ENCODE data around the gene STAT1.

STAT1 gene

DNA sequence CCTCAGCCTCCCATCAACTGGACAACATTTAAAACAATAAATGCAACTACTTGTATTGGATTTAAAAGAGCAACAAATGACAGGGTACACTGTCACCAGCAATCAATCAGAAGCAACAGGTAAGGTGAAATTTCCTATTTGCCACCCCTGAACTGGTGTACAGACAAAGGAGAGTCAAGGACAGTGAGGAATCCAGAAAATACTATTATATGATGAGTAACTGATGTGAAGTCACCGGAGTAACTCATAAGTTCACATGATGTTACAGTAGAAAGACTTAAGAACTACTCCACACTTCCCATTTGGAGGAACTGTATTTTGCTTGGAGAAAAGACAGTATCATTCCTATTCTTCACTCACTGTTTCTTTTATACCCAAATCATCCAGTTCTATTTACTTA lies 4.1 kb upstream of the STAT1 start:
- TF ChIP-seq CTCF (IDR thresholded peaks at IDR 0.05): no peak
- peaks cover 0 to 23% (median 9%) of the 10 kb centered on the region in 4 donors for H3K4me1 ChIP-seq
- intact Hi-C loops (cut with DNase I; ENCODE audit: low total_unique reads): no loop called here
- H3K36me3 ChIP-seq: no peaks in the 10 kb centered on the region
- H3K27ac ChIP-seq: no peak overlapping the region
- H3K9me3 ChIP-seq: no peaks in the 10 kb centered on the region
- no peak for DNase-seq
- no peak overlapping the region for H3K4me3 ChIP-seq
- H3K27me3 ChIP-seq: no peaks in the 10 kb centered on the region

GRCh38 chr2:191015831-191016230 lies 1.9 kb upstream of the STAT1 start:
- TF ChIP-seq CTCF (IDR thresholded peaks at IDR 0.05): no peak
- DNase-seq: no peak
- Histone ChIP-seq H3K27ac (no peak overlapping the region), H3K4me1 (peaks cover 0 to 36% (median 16%) of the 10 kb centered on the region in 4 donors), H3K36me3 (no peaks in the 10 kb centered on the region), H3K4me3 (no peak overlapping the region), H3K27me3 (no peaks in the 10 kb centered on the region), H3K9me3 (no peaks in the 10 kb centered on the region)
- intact Hi-C loops (cut with DNase I; ENCODE audit: low total_unique reads): no loop called here

- TF ChIP-seq CTCF (IDR thresholded peaks at IDR 0.05): no peak
- peak overlapping the region in 1 of 2 donors; percentile 83 for H3K27ac ChIP-seq
- H3K27me3 ChIP-seq: no peaks in the 10 kb centered on the region
- H3K36me3 ChIP-seq: no peaks in the 10 kb centered on the region
- intact Hi-C loops (cut with DNase I; ENCODE audit: low total_unique reads): no loop called here
- H3K9me3 ChIP-seq: no peaks in the 10 kb centered on the region
- peaks cover 0 to 38% (median 16%) of the 10 kb centered on the region in 4 donors for H3K4me1 ChIP-seq
- DNase-seq: no peak
- H3K4me3 ChIP-seq: no peak overlapping the region
These were observed 1.3 kb upstream of the STAT1 start for GRCh38 chr2:191015239-191015638.

DNA sequence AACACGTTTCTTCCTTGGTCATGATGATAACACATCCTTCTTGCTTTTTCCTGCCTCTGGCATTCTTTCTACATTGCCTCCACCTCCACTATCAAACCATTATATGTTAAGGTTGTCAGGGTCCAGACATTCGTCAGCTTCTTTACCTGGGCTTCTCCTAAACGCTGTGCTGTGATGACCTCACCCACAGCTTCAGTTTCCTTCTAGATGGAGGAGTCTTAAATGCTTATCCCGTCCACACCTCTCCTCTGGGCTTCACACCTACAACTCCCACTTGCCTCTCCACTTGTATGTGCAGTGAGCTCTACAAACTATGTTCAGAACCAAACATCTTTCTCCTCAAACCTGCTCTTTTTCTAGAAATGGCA lies 666 bp upstream of the STAT1 start:
- Histone ChIP-seq H3K36me3 (peaks cover 0 to 3% (median 0%) of the 10 kb centered on the region in 3 donors), H3K4me3 (peak overlapping the region; percentile 73), H3K27me3 (no peaks in the 10 kb centered on the region), H3K27ac (peak overlapping the region; percentile 83 to 87), H3K9me3 (no peaks in the 10 kb centered on the region), H3K4me1 (peaks cover 0 to 34% (median 16%) of the 10 kb centered on the region in 4 donors)
- TF ChIP-seq CTCF (IDR thresholded peaks at IDR 0.05): no peak
- no peak for DNase-seq
- intact Hi-C loops (cut with DNase I; ENCODE audit: low total_unique reads): loop anchor here (5.0 kb wide), 1 partner anchor 162 kb away; no protein-coding TSS in a partner anchor

GRCh38 chr2:191013682-191013931 lies 364 bp downstream of the STAT1 start:
- Histone ChIP-seq H3K27me3 (no peaks in the 10 kb centered on the region), H3K27ac (peak overlapping the region; percentile 83 to 87), H3K36me3 (peaks cover 0 to 10% (median 0%) of the 10 kb centered on the region in 3 donors), H3K4me1 (peaks cover 0 to 33% (median 16%) of the 10 kb centered on the region in 4 donors), H3K4me3 (peak overlapping the region; percentile 73), H3K9me3 (no peaks in the 10 kb centered on the region)
- DNase-seq: no peak
- no peak for TF ChIP-seq CTCF (IDR thresholded peaks at IDR 0.05)
- intact Hi-C loops (cut with DNase I; ENCODE audit: low total_unique reads): loop anchor here (5.0 kb wide), 1 partner anchor 161 kb away; no protein-coding TSS in a partner anchor

All from tibial artery (tissue), 4 donors.